AG09309 (cell line): ENCODE data around the gene SV2A.
A peak's percentile ranks its signal among the peaks of the same experiment; 100 is the strongest.

Experiments
- DNase-seq: peaks from one replicate; pipeline ENCODE4 v3.0.0-alpha.2; 2010; ENCODE audit warnings: low read depth
- H3K4me3 ChIP-seq: 2 replicates; pipeline ENCODE4 v1.5.1; 2011; ENCODE audit warnings: mild to moderate bottlenecking, low read depth, low read length, moderate library complexity; ENCODE audit not compliant: control insufficient read depth
- CTCF ChIP-seq: IDR thresholded peaks from 2 replicates; pipeline ENCODE4 v1.5.1; 2011; ENCODE audit warnings: mild to moderate bottlenecking, low read depth, low read length, inconsistent platforms; ENCODE audit not compliant: insufficient read depth, control insufficient read depth; ENCODE audit errors: missing control alignments

SV2A gene

GRCh38 chr1:149925751-149926150 lies 8.1 kb upstream of the SV2A start:
- no peak for DNase-seq
- no peak for TF ChIP-seq CTCF
- H3K4me3 ChIP-seq, result no peak overlapping the region; the same call in 1 of the 2 replicates

GRCh38 chr1:149925345-149925744 lies 7.7 kb upstream of the SV2A start:
- DNase-seq, result no peak
- no peak for TF ChIP-seq CTCF
- no peak overlapping the region for H3K4me3 ChIP-seq

DNA sequence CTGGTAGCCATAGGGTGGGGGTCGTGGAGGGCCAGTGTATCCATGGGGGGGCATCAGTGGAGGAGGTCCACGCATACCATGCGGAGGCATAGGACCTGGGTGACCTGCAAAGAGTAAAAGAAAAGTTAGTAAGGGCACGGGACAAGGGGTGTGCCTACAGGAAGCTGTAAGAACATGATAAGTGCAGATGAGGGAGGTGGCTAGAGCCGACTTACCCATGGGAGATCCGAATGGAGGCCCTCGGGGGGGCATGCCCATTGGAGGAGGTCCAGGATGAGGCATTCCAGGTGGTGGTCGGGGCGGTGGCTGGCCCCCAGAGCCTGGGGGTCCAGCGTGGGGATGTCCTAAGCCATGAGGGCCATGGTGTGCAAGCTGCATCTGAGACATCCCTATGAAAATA lies 6.0 kb upstream of the SV2A start:
- DNase-seq, result no peak
- TF ChIP-seq CTCF, result no peak
- H3K4me3 ChIP-seq, result no peak overlapping the region

GRCh38 chr1:149916898-149917252 lies 769 bp downstream of the SV2A start:
- peak overlapping the region; percentile 90 for H3K4me3 ChIP-seq
- no peak for TF ChIP-seq CTCF

GRCh38 chr1:149916193-149916897 lies 1.3 kb downstream of the SV2A start:
- H3K4me3 ChIP-seq, result peak overlapping the region; percentile 90; the same call in 1 of the 2 replicates
- no peak for TF ChIP-seq CTCF
- no peak for DNase-seq

More at GRCh38 chr1:149916898-149917252, 769 bp downstream of the SV2A start:
- DNase-seq, result no peak

GRCh38 chr1:149915429-149916192 lies 2.0 kb downstream of the SV2A start:
- no peak for TF ChIP-seq CTCF
- DNase-seq, result no peak
- H3K4me3 ChIP-seq, result no peak overlapping the region

- H3K4me3 ChIP-seq, result no peak overlapping the region
- DNase-seq, result no peak
- TF ChIP-seq CTCF, result no peak
These were observed 3.1 kb downstream of the SV2A start for GRCh38 chr1:149914545-149914944.
